ENCODE data around the gene DIP2C. TPM values are rescaled to one million over a fixed set of nuclear protein-coding genes. Genes with fewer than 3 reads are reported as not detected.

DIP2C gene
- total RNA-seq, 2 donors from 2014 or later: 13.0 to 13.7 TPM

DNA sequence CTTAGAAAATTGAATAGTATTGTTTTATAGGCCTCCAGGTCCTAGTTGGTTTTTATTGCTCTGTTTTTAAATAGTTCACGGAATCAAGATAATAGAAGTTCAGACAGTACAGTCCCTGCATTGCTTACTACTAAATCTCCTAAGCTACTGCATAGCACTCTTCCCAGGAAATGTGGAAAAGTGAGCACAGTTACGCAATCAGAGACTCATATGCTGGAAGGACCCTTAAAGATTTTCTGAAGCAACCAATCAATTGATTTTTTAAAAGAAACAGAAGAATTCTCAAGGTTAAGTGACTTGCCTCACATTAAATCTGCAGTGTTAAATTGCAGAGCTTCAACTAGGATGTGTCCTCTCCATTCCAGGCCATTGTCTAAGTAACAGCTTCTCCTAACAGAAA lies 23.1 kb upstream of the DIP2C start:
- Histone ChIP-seq H3K9me3 (ENCODE audit: control insufficient read depth, low read length) (peaks cover 13% of the 10 kb centered on the region), H3K9ac (ENCODE audit: extremely low read depth, low read length, poor library complexity, severe bottlenecking) (no peak overlapping the region), H3K27ac (ENCODE audit: low read depth, low read length) (no peak overlapping the region), H3K4me3 (ENCODE audit: low read length) (no peak overlapping the region), H3K4me1 (ENCODE audit: control insufficient read depth, insufficient read depth, low read length) (no peaks in the 10 kb centered on the region), H3K27me3 (ENCODE audit: control insufficient read depth, insufficient read depth, low read length, poor library complexity, severe bottlenecking) (no peaks in the 10 kb centered on the region), H3K36me3 (ENCODE audit: control insufficient read depth, insufficient read depth, low read length) (no peaks in the 10 kb centered on the region)
- peaks cover 5% of the 10 kb centered on the region for H3K27me3 Mint-ChIP-seq (ENCODE audit: insufficient read depth)
- no peak for TF ChIP-seq CTCF (conservative IDR thresholded peaks at IDR 0.05)
- H3K9me3 Mint-ChIP-seq: peaks cover 29% of the 10 kb centered on the region
- no peak overlapping the region for H3K4me3 Mint-ChIP-seq
- 84 to 100% methylated on average over 1 to 2 of the region's 2 CpGs for WGBS, 2 experiments (ENCODE audit: insufficient coverage in 1 of 2, insufficient read length in 1 of 2)
- DNase-seq: no peak
- H3K36me3 Mint-ChIP-seq (ENCODE audit: low read depth): no peaks in the 10 kb centered on the region
- H3K27ac Mint-ChIP-seq: no peak overlapping the region
- no peaks in the 10 kb centered on the region for H3K4me1 Mint-ChIP-seq

- peaks cover 13% of the 10 kb centered on the region for H3K9me3 ChIP-seq (ENCODE audit: control insufficient read depth, low read length)
- H3K36me3 ChIP-seq (ENCODE audit: control insufficient read depth, insufficient read depth, low read length): no peaks in the 10 kb centered on the region
- no peak for DNase-seq
- TF ChIP-seq CTCF (conservative IDR thresholded peaks at IDR 0.05): no peak
- 74 to 83% methylated on average over 5 of the region's 5 CpGs for WGBS, 2 experiments (ENCODE audit: insufficient coverage in 1 of 2, insufficient read length in 1 of 2)
- H3K9ac ChIP-seq (ENCODE audit: extremely low read depth, low read length, poor library complexity, severe bottlenecking): no peak overlapping the region
- H3K27ac ChIP-seq (ENCODE audit: low read depth, low read length): no peak overlapping the region
- H3K4me3 ChIP-seq (ENCODE audit: low read length): no peak overlapping the region
- no peaks in the 10 kb centered on the region for H3K4me1 ChIP-seq (ENCODE audit: control insufficient read depth, insufficient read depth, low read length)
- Mint-ChIP-seq H3K4me1 (no peaks in the 10 kb centered on the region), H3K27me3 (ENCODE audit: insufficient read depth) (peaks cover 5% of the 10 kb centered on the region), H3K9me3 (peaks cover 29% of the 10 kb centered on the region), H3K4me3 (no peak overlapping the region), H3K36me3 (ENCODE audit: low read depth) (no peaks in the 10 kb centered on the region), H3K27ac (no peak overlapping the region)
- no peaks in the 10 kb centered on the region for H3K27me3 ChIP-seq (ENCODE audit: control insufficient read depth, insufficient read depth, low read length, poor library complexity, severe bottlenecking)
Observed at GRCh38 chr10:712089-712488, 22.6 kb upstream of the DIP2C start.

GRCh38 chr10:707861-708260 lies 18.4 kb upstream of the DIP2C start:
- no peak overlapping the region for H3K4me3 Mint-ChIP-seq
- H3K9me3 ChIP-seq (ENCODE audit: control insufficient read depth, low read length): no peaks in the 10 kb centered on the region
- no peak overlapping the region for H3K9ac ChIP-seq (ENCODE audit: extremely low read depth, low read length, poor library complexity, severe bottlenecking)
- no peak overlapping the region for H3K27ac Mint-ChIP-seq
- no peak overlapping the region for H3K27ac ChIP-seq (ENCODE audit: low read depth, low read length)
- WGBS, 2 experiments (ENCODE audit: insufficient coverage in 1 of 2, insufficient read length in 1 of 2): 57% methylated on average over 1 of the region's 1 CpG; no CpG with 5 or more reads in 1 of the 2 experiments
- H3K4me3 ChIP-seq (ENCODE audit: low read length): no peak overlapping the region
- H3K4me1 Mint-ChIP-seq: no peaks in the 10 kb centered on the region
- H3K36me3 Mint-ChIP-seq (ENCODE audit: low read depth): no peaks in the 10 kb centered on the region
- TF ChIP-seq CTCF (conservative IDR thresholded peaks at IDR 0.05): no peak
- H3K9me3 Mint-ChIP-seq: peaks cover 4% of the 10 kb centered on the region
- H3K36me3 ChIP-seq (ENCODE audit: control insufficient read depth, insufficient read depth, low read length): no peaks in the 10 kb centered on the region
- DNase-seq: no peak
- no peaks in the 10 kb centered on the region for H3K4me1 ChIP-seq (ENCODE audit: control insufficient read depth, insufficient read depth, low read length)
- peaks cover 6% of the 10 kb centered on the region for H3K27me3 Mint-ChIP-seq (ENCODE audit: insufficient read depth)
- H3K27me3 ChIP-seq (ENCODE audit: control insufficient read depth, insufficient read depth, low read length, poor library complexity, severe bottlenecking): peaks cover 10% of the 10 kb centered on the region
